Measurements from ENCODE around the gene FAM219B. TPM values are rescaled to one million over a fixed set of nuclear protein-coding genes. Genes with fewer than 3 reads are reported as not detected.
A peak's percentile ranks its signal among the peaks of the same experiment; 100 is the strongest.

The FAM219B gene
- total and polyA plus RNA-seq, 3 experiments from 2014 or later, result 32.3 to 47.7 (median 45.0) TPM

DNA sequence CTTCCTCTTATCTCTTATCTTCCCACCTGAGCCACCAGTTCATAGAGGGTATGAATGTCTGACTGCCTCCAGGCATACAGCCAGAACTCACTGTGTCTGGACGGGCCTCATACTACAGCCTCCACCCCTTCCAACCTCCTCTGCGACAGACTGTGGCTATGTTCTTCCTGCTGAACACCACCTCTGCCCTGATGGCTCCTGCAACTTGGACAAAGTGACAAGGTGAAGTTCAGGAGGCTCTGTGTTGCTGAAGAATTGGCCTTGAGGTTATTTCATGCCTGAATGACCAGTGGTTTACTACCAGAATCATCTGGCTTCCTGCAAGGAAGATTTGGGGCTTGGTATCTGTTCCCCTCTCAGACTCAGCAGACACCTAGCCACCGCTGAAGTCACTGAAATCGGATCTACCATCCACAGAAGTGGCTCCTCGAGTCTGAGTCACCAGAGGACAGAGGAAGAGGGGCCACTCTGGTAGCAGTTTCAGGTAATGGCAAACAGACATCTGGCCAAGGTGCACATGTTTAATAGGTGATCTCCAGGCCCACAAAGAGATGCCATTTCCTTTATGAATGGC, 49.5 kb downstream of the FAM219B start:
- H3K9me3 ChIP-seq (ENCODE audit: low read length), result no peaks in the 10 kb centered on the region
- H3K27ac Mint-ChIP-seq, result peak overlapping the region; percentile 70 to 96 (median 87)

DNA sequence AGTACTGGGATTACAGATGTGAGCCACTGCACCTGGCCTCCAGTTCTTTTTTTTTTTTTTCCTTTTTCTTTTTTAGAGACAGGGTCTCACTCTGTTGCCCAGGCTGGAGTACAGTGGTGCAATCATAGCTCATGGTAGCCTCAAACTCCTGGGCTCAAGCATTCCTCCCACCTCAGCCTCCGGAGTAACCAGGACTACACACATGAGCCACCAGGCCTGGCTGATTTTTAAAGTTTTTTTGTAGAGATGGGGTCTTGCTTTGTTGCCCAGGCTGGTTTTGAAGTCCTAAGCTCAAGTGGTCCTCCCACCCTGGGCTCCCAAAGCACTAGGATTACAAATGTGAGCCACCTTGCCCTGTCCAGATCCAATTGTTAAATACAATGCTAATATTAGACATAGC, 50.1 kb downstream of the FAM219B start:
- H3K27me3 ChIP-seq (ENCODE audit: insufficient read depth, low read length, poor library complexity, severe bottlenecking), result no peaks in the 10 kb centered on the region
- no peaks in the 10 kb centered on the region for H3K27me3 Mint-ChIP-seq
- H3K9me3 ChIP-seq (ENCODE audit: low read length), result no peaks in the 10 kb centered on the region
- H3K27ac Mint-ChIP-seq, result peak overlapping the region in 7 of 8 donors; percentile 70 to 90 (median 76)
- H3K4me1 ChIP-seq (ENCODE audit: insufficient read depth, low read length), result peaks cover 35% of the 10 kb centered on the region
- H3K27ac ChIP-seq (ENCODE audit: low read depth, low read length), result no peak overlapping the region
- no peak for DNase-seq
- peaks cover 38% of the 10 kb centered on the region for H3K36me3 ChIP-seq (ENCODE audit: insufficient read depth, low read length)
- H3K4me3 ChIP-seq (ENCODE audit: low read length), result no peak overlapping the region
- peak overlapping the region in 1 of 7 donors; percentile 18 for H3K4me3 Mint-ChIP-seq
- ChIA-PET CTCF (interaction anchor here (0.6 to 1.4 kb wide), 3 partner anchors 36 to 85 kb away, joined by 3 to 4 read pairs (median 3); no protein-coding TSS in a partner anchor), POLR2A (no interaction called here)
- no peaks in the 10 kb centered on the region for H3K9me3 Mint-ChIP-seq
- H3K36me3 Mint-ChIP-seq, result peaks cover 0 to 54% (median 6%) of the 10 kb centered on the region in 3 donors
- H3K4me1 Mint-ChIP-seq, result peaks cover 32 to 42% (median 37%) of the 10 kb centered on the region in 3 donors

More for the DNA sequence above, 49.5 kb downstream of the FAM219B start:
- Mint-ChIP-seq H3K36me3 (peaks cover 0 to 48% (median 6%) of the 10 kb centered on the region in 3 donors), H3K9me3 (no peaks in the 10 kb centered on the region), H3K4me3 (peak overlapping the region in 3 of 7 donors; percentile 33 to 66 (median 45)), H3K27me3 (no peaks in the 10 kb centered on the region), H3K4me1 (peaks cover 32 to 42% (median 37%) of the 10 kb centered on the region in 3 donors)
- no peak overlapping the region for H3K4me3 ChIP-seq (ENCODE audit: low read length)
- H3K27me3 ChIP-seq (ENCODE audit: insufficient read depth, low read length, poor library complexity, severe bottlenecking), result no peaks in the 10 kb centered on the region
- ChIA-PET POLR2A (no interaction called here), CTCF (interaction anchor here (0.9 to 1.4 kb wide), 3 partner anchors 17 to 86 kb away, joined by 3 read pairs; no protein-coding TSS in a partner anchor)
- H3K27ac ChIP-seq (ENCODE audit: low read depth, low read length), result no peak overlapping the region
- peaks cover 35% of the 10 kb centered on the region for H3K4me1 ChIP-seq (ENCODE audit: insufficient read depth, low read length)
- H3K36me3 ChIP-seq (ENCODE audit: insufficient read depth, low read length), result peaks cover 32% of the 10 kb centered on the region
- no peak for DNase-seq

DNA sequence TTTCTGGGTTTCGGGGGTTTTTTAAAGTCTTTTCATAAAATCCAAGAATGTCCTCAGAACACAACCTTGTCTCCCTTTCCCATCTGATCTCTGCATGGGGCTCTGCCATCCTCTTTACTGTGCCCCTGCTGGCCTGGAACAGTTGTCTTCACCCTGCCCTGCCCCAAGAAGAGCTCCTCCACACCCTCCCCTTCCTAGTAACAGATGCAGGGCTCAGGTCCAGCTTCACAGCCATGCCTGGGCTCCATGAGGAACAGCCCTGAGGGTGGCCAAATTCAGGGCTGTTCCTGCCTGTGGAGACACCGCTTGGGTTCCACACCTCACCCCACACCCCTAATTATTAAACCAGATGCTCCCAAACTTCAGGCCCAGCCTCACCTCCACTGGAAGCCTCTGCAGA, 50.8 kb downstream of the FAM219B start:
- no peaks in the 10 kb centered on the region for H3K27me3 ChIP-seq (ENCODE audit: insufficient read depth, low read length, poor library complexity, severe bottlenecking)
- H3K27me3 Mint-ChIP-seq, result no peaks in the 10 kb centered on the region
- H3K4me3 ChIP-seq (ENCODE audit: low read length), result no peak overlapping the region
- CTCF ChIA-PET, result interaction anchor here (0.6 to 1.4 kb wide), 4 partner anchors 14 to 85 kb away, joined by 3 to 4 read pairs (median 4); no protein-coding TSS in a partner anchor
- DNase-seq, result no peak
- H3K27ac ChIP-seq (ENCODE audit: low read depth, low read length), result no peak overlapping the region
- no peaks in the 10 kb centered on the region for H3K9me3 Mint-ChIP-seq
- peaks cover 35% of the 10 kb centered on the region for H3K4me1 ChIP-seq (ENCODE audit: insufficient read depth, low read length)
- H3K4me3 Mint-ChIP-seq, result no peak overlapping the region
- H3K36me3 ChIP-seq (ENCODE audit: insufficient read depth, low read length), result peaks cover 44% of the 10 kb centered on the region
- peaks cover 0 to 58% (median 6%) of the 10 kb centered on the region in 3 donors for H3K36me3 Mint-ChIP-seq
- peaks cover 32 to 37% (median 34%) of the 10 kb centered on the region in 3 donors for H3K4me1 Mint-ChIP-seq
- H3K27ac Mint-ChIP-seq, result peak overlapping the region in 7 of 8 donors; percentile 51 to 88 (median 79)
- POLR2A ChIA-PET, result no interaction called here
- H3K9me3 ChIP-seq (ENCODE audit: low read length), result no peaks in the 10 kb centered on the region

DNA sequence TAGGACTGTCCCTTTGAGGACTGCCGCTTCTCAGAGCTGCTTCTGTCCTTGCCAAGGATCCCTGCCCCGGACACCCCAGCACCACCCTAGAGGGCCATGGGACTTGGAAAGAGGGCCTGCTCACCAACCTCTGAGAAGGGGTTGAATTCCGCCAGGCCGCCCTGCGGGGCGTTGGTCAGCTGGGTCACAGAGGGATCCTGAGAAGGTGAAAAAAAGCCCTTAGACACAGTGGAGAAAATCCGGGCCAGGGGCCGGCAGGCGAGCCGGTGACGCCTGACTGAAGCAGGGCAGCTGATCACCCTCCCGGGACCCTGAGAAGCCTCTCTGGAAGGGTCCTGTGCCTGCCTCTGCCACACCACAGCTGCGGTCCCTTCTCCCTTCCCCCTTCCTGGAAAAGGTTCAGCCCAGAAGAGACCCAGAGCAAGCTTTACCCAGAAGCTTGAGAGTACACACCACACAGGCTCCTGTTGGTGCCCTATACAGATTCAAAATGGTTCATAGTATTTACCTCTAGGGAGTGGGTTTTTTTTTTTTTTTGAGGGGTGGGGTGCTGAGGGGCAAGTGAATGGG, 52.1 kb downstream of the FAM219B start:
- Mint-ChIP-seq H3K4me3 (no peak overlapping the region), H3K27ac (no peak overlapping the region), H3K4me1 (peaks cover 28 to 34% (median 31%) of the 10 kb centered on the region in 3 donors), H3K27me3 (no peaks in the 10 kb centered on the region), H3K9me3 (no peaks in the 10 kb centered on the region), H3K36me3 (peaks cover 0 to 68% (median 8%) of the 10 kb centered on the region in 3 donors)
- CTCF ChIA-PET, result no interaction called here
- Histone ChIP-seq H3K27ac (ENCODE audit: low read depth, low read length) (no peak overlapping the region), H3K9me3 (ENCODE audit: low read length) (no peaks in the 10 kb centered on the region), H3K4me1 (ENCODE audit: insufficient read depth, low read length) (peaks cover 28% of the 10 kb centered on the region), H3K4me3 (ENCODE audit: low read length) (no peak overlapping the region), H3K36me3 (ENCODE audit: insufficient read depth, low read length) (peaks cover 53% of the 10 kb centered on the region), H3K27me3 (ENCODE audit: insufficient read depth, low read length, poor library complexity, severe bottlenecking) (no peaks in the 10 kb centered on the region)
- POLR2A ChIA-PET, result no interaction called here
- no peak for DNase-seq

DNA sequence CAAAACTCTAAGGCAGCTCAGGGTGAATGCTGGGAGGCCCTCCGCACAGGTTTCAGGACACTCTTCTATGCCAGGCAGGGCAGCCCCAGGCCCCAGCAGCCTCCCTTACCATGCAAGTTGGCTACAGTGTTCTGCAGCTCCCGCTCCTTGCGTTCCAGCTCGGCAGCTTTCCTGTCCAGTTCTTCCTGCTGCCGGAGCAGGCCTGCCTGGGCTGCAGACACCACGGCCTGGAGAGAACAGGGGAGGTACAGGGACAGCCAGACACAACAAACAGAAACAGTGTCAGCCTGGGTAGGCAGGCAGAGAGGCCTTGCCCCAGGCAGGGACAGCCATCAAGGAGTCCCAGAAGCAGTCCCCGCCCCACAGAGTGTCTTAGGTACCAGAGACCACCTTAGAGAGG, 54.7 kb downstream of the FAM219B start:
- Mint-ChIP-seq H3K4me1 (peaks cover 4 to 10% (median 9%) of the 10 kb centered on the region in 3 donors), H3K27ac (peak overlapping the region in 1 of 8 donors; percentile 91), H3K9me3 (no peaks in the 10 kb centered on the region), H3K4me3 (no peak overlapping the region), H3K27me3 (no peaks in the 10 kb centered on the region), H3K36me3 (peaks cover 0 to 78% (median 10%) of the 10 kb centered on the region in 3 donors)
- H3K4me1 ChIP-seq (ENCODE audit: insufficient read depth, low read length), result peaks cover 5% of the 10 kb centered on the region
- no peak for DNase-seq
- no peak overlapping the region for H3K4me3 ChIP-seq (ENCODE audit: low read length)
- no peak overlapping the region for H3K27ac ChIP-seq (ENCODE audit: low read depth, low read length)
- no peaks in the 10 kb centered on the region for H3K9me3 ChIP-seq (ENCODE audit: low read length)
- H3K27me3 ChIP-seq (ENCODE audit: insufficient read depth, low read length, poor library complexity, severe bottlenecking), result no peaks in the 10 kb centered on the region
- peaks cover 59% of the 10 kb centered on the region for H3K36me3 ChIP-seq (ENCODE audit: insufficient read depth, low read length)
- POLR2A ChIA-PET, result no interaction called here
- CTCF ChIA-PET, result interaction anchor here (1.1 to 2.8 kb wide), 3 partner anchors 16 to 81 kb away, joined by 4 to 11 read pairs (median 5); no protein-coding TSS in a partner anchor

DNA sequence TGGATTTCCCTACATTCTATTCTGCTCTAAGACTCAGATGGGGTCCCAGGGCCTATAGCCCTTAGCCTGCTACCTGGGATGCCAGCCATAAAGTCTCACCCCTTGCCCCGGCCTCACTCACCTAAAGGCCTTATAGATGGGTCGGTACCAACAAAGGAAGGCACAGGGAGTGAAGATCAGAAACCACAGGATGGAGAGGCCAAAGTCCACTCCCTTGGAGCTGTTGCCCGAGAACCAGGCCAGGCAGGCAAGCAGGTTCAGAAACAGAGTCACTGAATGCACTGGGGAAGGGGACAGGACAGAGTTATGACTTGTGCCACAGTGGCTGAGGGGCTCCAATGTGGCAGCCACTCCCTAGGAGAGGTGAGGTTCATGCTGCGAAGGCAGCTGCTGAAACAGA, 56.3 kb downstream of the FAM219B start:
- no peak overlapping the region for H3K4me3 Mint-ChIP-seq
- peaks cover 7 to 10% (median 10%) of the 10 kb centered on the region in 3 donors for H3K4me1 Mint-ChIP-seq
- H3K27me3 ChIP-seq (ENCODE audit: insufficient read depth, low read length, poor library complexity, severe bottlenecking), result no peaks in the 10 kb centered on the region
- ChIA-PET CTCF (interaction anchor here (2.0 kb wide), 1 partner anchor 51 kb away, joined by 6 read pairs; no protein-coding TSS in a partner anchor), POLR2A (no interaction called here)
- DNase-seq, result no peak
- H3K36me3 ChIP-seq (ENCODE audit: insufficient read depth, low read length), result peaks cover 59% of the 10 kb centered on the region
- peak overlapping the region in 2 of 8 donors; percentile 38 to 52 for H3K27ac Mint-ChIP-seq
- H3K9me3 ChIP-seq (ENCODE audit: low read length), result no peaks in the 10 kb centered on the region
- no peak overlapping the region for H3K4me3 ChIP-seq (ENCODE audit: low read length)
- H3K4me1 ChIP-seq (ENCODE audit: insufficient read depth, low read length), result peaks cover 8% of the 10 kb centered on the region
- H3K9me3 Mint-ChIP-seq, result no peaks in the 10 kb centered on the region
- no peak overlapping the region for H3K27ac ChIP-seq (ENCODE audit: low read depth, low read length)
- peaks cover 0 to 78% (median 10%) of the 10 kb centered on the region in 3 donors for H3K36me3 Mint-ChIP-seq
- no peaks in the 10 kb centered on the region for H3K27me3 Mint-ChIP-seq

Other genes starting within 250 kb of the FAM219B start
- 10 to 100 TPM; 50.9 to 52.0 TPM for gene EDC3, start 210.8 kb downstream of the FAM219B start, total RNA-seq
- 29.9 TPM for gene EDC3, start 210.8 kb downstream of the FAM219B start, polyA plus RNA-seq
- gene CYP1A1, start 181.3 kb downstream of the FAM219B start, total RNA-seq, result 1 to 10 TPM; 2.4 to 2.6 TPM
- 0.09 TPM for gene CYP1A1, start 181.3 kb downstream of the FAM219B start, polyA plus RNA-seq
- gene CYP1A2, start 158.0 kb downstream of the FAM219B start, total RNA-seq, result not detected
- gene CYP1A2, start 158.0 kb downstream of the FAM219B start, polyA plus RNA-seq, result not detected
- 100 to 1,000 TPM; 288 to 294 TPM for gene CSK, start 124.8 kb downstream of the FAM219B start, total RNA-seq
- 154 TPM for gene CSK, start 124.8 kb downstream of the FAM219B start, polyA plus RNA-seq
- gene LMAN1L, start 94.0 kb downstream of the FAM219B start, total RNA-seq, result under 1 TPM in 1 of 2 experiments, not detected in 1; 0.27 TPM
- not detected for gene LMAN1L, start 94.0 kb downstream of the FAM219B start, polyA plus RNA-seq
- not detected for gene CPLX3, start 80.2 kb downstream of the FAM219B start, total RNA-seq
- not detected for gene CPLX3, start 80.2 kb downstream of the FAM219B start, polyA plus RNA-seq
- 10 to 100 TPM; 53.9 to 60.1 TPM for gene ULK3, start 63.7 kb downstream of the FAM219B start, total RNA-seq
- gene ULK3, start 63.7 kb downstream of the FAM219B start, polyA plus RNA-seq, result 43.1 TPM
- 10 to 100 TPM; 82.8 to 84.2 TPM for gene SCAMP2, start 33.5 kb downstream of the FAM219B start, total RNA-seq
- gene SCAMP2, start 33.5 kb downstream of the FAM219B start, polyA plus RNA-seq, result 154 TPM
- gene MPI, start 16.8 kb downstream of the FAM219B start, total RNA-seq, result 10 to 100 TPM; 40.4 to 43.0 TPM
- gene MPI, start 16.8 kb downstream of the FAM219B start, polyA plus RNA-seq, result 61.1 TPM
- 100 to 1,000 TPM; 326 to 362 TPM for gene COX5A, start 31.2 kb upstream of the FAM219B start, total RNA-seq
- gene COX5A, start 31.2 kb upstream of the FAM219B start, polyA plus RNA-seq, result 351 TPM
- gene RPP25, start 49.9 kb upstream of the FAM219B start, total RNA-seq, result 1 to 10 TPM; 6.1 to 7.4 TPM
- gene RPP25, start 49.9 kb upstream of the FAM219B start, polyA plus RNA-seq, result 2.5 TPM
- gene SCAMP5, start 88.7 kb upstream of the FAM219B start, total RNA-seq, result 1 to 10 TPM in 1 of 2 experiments, under 1 TPM in 1; 0.74 to 1.1 TPM
- gene SCAMP5, start 88.7 kb upstream of the FAM219B start, polyA plus RNA-seq, result 0.16 TPM
- 10 to 100 TPM; 35.5 to 39.2 TPM for gene PPCDC, start 116.7 kb upstream of the FAM219B start, total RNA-seq
- 12.8 TPM for gene PPCDC, start 116.7 kb upstream of the FAM219B start, polyA plus RNA-seq